ENCODE results near the gene P2RX3. TPM values are rescaled to one million over a fixed set of nuclear protein-coding genes. Genes with fewer than 3 reads are reported as not detected.
A peak's percentile ranks its signal among the peaks of the same experiment; 100 is the strongest.

P2RX3 gene
- total and polyA plus RNA-seq, 10 donors = not detected

- WGBS, 5 donors = 42 to 75% (median 59%) methylated on average over 5 to 6 of the region's 6 CpGs
These were observed 27.5 kb upstream of the P2RX3 start for GRCh38 chr11:57310630-57311086.

GRCh38 chr11:57311109-57311936, 26.8 kb upstream of the P2RX3 start:
- Histone ChIP-seq H3K36me3 (peaks cover 0 to 70% (median 25%) of the 10 kb centered on the region in 6 donors), H3K4me1 (peaks cover 13 to 96% (median 56%) of the 10 kb centered on the region in 6 donors), H3K4me3 (peak overlapping the region in 7 of 8 donors; percentile 11 to 69 (median 26)), H3K27ac (peak overlapping the region in 7 of 8 donors; percentile 24 to 87 (median 83)), H3K9me3 (no peaks in the 10 kb centered on the region), H3K27me3 (replicated peaks in 1 of 7) (peaks cover 0 to 12% (median 0%) of the 10 kb centered on the region in 7 donors)
- TF ChIP-seq CTCF (IDR thresholded peaks at IDR 0.05 in 8 of 11, conservative IDR thresholded peaks at IDR 0.05 in 3 of 11) (no peak), POLR2A (IDR thresholded peaks at IDR 0.05) (no peak), POLR2AphosphoS5 (IDR thresholded peaks at IDR 0.05) (peak; percentile 81 to 86 (median 84))
- intact Hi-C loops (cut with DNase I; ENCODE audit: low total_unique reads) = no loop called here
- DNase-seq = peak; percentile 89
- WGBS, 5 donors = 0 to 4% (median 2%) methylated on average over 16 to 31 of the region's 31 CpGs

More at GRCh38 chr11:57310630-57311086, 27.5 kb upstream of the P2RX3 start:
- peaks cover 17 to 96% (median 55%) of the 10 kb centered on the region in 6 donors for H3K4me1 ChIP-seq
- H3K36me3 ChIP-seq = peaks cover 0 to 66% (median 25%) of the 10 kb centered on the region in 6 donors
- H3K27ac ChIP-seq = peak overlapping the region in 7 of 8 donors; percentile 24 to 87 (median 83)
- no peaks in the 10 kb centered on the region for H3K9me3 ChIP-seq
- TF ChIP-seq CTCF (IDR thresholded peaks at IDR 0.05 in 8 of 11, conservative IDR thresholded peaks at IDR 0.05 in 3 of 11) = no peak
- TF ChIP-seq POLR2AphosphoS5 (IDR thresholded peaks at IDR 0.05) = peak in 1 of 3 donors; percentile 49
- DNase-seq = no peak
- intact Hi-C loops (cut with DNase I; ENCODE audit: low total_unique reads) = no loop called here
- H3K27me3 ChIP-seq (replicated peaks in 1 of 7) = peaks cover 0 to 12% (median 0%) of the 10 kb centered on the region in 7 donors
- peak overlapping the region in 7 of 8 donors; percentile 11 to 69 (median 26) for H3K4me3 ChIP-seq

GRCh38 chr11:57312511-57313021, 25.6 kb upstream of the P2RX3 start:
- DNase-seq = peak; percentile 62
- no peak overlapping the region for H3K4me3 ChIP-seq
- no peaks in the 10 kb centered on the region for H3K9me3 ChIP-seq
- intact Hi-C loops (cut with DNase I; ENCODE audit: low total_unique reads) = no loop called here
- H3K27me3 ChIP-seq (replicated peaks in 1 of 7) = peaks cover 0 to 12% (median 0%) of the 10 kb centered on the region in 7 donors
- H3K27ac ChIP-seq = peak overlapping the region in 5 of 8 donors; percentile 17 to 87 (median 83)
- peaks cover 0 to 82% (median 28%) of the 10 kb centered on the region in 6 donors for H3K36me3 ChIP-seq
- H3K4me1 ChIP-seq = peaks cover 17 to 97% (median 56%) of the 10 kb centered on the region in 6 donors
- WGBS, 5 donors = 85 to 95% (median 91%) methylated on average over 7 to 10 of the region's 10 CpGs
- TF ChIP-seq CTCF (IDR thresholded peaks at IDR 0.05 in 8 of 11, conservative IDR thresholded peaks at IDR 0.05 in 3 of 11) = no peak
- TF ChIP-seq POLR2AphosphoS5 (IDR thresholded peaks at IDR 0.05) = peak in 2 of 3 donors; percentile 7 to 15
- no peak for TF ChIP-seq POLR2A (IDR thresholded peaks at IDR 0.05)

All from spleen (tissue), 11 donors.